GM21576 (cell line): Measurements from ENCODE around the gene FKBP5.
"Not testable (repeated sequence)": the region's sequence is repeated elsewhere in the genome, so short reads cannot be mapped to it uniquely, and the experiment has no call there.

Experiments
- ATAC-seq: cut with Tn5 transposase; IDR thresholded peaks from one replicate; pipeline ENCODE4 v1.9.1; 2021; ENCODE audit warnings: mild to moderate bottlenecking, moderate library complexity; ENCODE audit not compliant: unreplicated experiment

Gene FKBP5

DNA sequence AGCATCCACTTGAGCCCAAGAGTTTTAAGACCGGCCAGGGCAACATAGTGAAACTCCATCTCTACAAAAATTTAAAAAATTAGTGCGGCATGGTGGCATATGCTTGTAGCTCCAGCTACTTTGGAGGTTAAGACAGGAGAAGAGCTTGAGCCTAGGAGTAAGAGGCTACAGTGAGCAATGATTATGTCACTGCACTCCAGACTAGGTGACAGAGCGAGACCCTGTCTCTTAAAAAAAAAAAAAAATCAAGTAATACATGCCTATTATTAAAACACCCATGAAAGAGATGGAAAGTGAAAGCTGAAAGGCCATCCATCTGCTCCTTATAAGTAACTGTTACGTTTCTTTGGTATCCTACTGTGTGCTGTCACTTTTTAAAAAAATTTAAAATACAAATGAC, 66.4 kb downstream of the FKBP5 start:
- ATAC-seq: no peak

DNA sequence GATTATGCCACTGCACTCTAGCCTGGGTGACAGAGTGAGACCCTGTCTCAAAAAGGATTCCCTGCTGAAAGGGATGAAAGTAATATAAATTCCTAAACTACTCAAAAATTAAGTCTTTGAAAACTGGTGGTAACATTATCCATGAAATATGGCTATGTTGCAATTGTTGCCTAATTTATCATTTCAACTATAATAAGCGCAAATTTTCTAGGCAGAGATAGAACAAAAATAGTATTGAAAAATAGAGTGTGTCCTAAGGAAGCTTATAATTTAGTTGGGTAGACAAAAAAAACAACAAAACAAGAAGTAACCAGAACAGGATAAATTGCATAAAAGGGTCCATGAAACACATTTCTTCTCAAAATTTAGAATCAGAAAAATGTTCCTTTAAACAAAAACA, 68.0 kb downstream of the FKBP5 start:
- no peak for ATAC-seq

DNA sequence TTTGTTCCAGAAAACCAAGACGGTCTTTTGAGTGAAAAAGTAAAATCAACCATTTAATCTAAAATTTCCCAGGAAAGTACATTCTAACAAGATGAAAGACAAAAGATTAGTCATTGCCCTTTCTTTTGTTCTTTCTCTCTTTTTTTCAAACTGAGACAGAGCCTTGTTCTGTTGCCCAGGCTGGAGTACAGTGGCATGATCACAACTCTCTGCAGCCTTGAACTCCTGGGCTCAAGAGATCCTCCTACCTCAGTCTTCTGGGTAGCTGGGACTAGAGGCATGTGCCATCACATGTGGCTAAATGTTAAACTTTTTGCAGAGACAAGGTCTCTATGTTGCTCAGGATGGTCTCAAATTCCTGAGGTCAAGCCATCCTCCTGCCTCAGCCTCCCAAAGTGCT, 75.0 kb downstream of the FKBP5 start:
- ATAC-seq: no peak

DNA sequence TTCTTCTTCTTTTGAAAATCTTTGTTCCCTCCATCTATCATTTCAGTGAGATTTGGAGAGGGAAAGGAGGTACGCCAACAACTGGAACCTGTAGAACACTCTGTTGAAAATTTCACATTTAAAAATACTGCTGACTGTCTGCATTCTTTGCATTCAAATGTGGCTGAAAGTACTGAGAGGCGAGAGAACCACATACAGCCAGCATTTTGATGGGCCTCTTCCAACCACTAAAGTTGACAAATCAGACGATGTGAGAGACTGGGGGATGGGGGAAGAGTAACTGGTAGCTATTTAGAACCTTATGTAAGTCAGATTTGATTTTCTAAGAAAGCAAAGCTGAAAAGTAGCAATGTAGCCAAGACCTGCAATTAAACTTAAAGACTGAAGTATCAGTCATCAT, 77.5 kb downstream of the FKBP5 start:
- ATAC-seq: no peak

DNA sequence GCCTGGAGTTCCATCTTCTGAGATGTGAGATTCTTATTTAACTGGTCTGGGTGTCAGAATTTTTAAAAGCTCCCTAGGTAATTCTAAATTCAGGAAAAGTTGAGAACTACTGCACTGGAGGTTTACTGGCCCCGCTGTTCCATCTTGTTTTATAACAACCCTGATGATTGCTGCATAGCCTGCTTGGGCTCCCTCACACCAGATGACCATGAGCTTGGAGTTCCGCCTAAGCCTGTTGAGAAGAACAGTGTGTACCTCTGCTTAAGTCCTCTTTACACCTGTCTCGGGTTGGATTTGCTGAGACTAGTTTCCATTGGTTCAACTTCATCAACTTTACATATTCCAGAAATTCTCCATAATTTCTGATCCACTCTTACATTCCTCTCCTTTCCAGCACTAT, 77.9 kb downstream of the FKBP5 start:
- ATAC-seq: no peak

DNA sequence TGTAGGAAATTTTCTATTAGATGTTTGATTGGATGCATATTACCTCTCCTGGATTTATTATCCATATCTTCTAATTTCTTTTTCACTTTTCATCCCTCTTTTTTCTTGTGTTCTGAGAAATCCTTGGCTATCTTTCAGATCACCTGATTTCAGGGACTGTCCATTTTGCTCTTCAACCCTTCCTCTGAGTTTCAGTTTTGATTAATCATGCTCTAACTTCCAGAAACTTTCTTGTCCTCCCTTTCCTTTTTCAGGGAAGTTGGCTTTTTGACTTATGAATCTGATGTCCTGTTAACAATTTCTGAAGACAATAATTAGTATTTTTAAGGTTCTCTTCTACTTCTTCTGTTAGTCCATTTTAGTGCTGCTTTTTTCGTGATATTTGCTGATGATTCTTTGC, 79.1 kb downstream of the FKBP5 start:
- no peak for ATAC-seq

DNA sequence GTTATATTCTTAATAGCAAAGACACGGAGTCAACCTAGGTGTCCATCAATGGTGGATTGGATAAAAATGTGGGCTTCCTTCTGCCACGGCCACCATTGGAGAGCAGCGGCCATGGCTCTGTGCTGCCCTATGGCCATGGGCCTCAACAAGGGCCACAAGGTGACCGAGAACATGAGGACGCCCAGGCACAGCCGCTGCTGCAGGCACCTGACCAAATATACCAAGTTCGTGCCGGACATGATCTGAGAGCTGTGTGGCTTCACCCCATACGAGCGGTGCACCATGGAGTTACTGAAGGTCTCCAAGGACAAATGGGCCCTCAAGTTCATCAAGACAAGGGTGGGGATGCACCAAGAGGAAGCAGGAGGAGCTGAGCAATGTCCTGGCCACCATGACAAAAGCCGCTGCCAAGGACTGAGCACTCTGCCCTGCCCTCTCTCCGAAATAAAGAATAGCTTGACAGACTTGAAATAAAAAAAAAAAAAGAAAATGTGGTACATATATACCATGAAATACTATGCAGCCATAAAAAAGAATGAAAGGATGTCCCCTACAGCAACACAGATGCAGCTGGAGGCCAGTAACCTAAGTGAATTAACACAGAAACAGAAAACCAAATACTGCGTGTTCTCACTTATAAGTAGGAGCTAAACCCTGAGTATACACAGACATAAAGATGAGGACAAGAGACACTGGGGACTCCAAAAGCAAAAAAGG, 81.0 kb downstream of the FKBP5 start:
- no peak for ATAC-seq

DNA sequence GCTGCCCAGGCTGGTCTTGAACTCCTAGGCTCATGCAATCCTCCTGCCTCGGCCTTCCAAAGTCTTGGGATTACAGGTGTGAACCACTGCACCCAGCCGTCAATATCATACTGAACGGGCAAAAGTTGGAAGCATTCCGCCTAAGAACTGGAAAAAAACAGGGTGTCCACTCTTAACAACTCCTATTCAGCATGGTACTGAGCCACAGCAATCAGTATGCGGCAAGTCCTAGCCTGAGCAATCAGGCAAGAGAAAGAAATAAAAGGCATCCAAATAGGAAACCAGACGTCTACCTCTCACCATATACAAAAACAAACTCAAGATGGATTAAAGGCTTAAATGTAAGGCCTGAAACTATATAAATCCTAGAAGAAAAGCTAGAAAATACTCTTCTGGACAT, 83.1 kb downstream of the FKBP5 start:
- no peak for ATAC-seq

DNA sequence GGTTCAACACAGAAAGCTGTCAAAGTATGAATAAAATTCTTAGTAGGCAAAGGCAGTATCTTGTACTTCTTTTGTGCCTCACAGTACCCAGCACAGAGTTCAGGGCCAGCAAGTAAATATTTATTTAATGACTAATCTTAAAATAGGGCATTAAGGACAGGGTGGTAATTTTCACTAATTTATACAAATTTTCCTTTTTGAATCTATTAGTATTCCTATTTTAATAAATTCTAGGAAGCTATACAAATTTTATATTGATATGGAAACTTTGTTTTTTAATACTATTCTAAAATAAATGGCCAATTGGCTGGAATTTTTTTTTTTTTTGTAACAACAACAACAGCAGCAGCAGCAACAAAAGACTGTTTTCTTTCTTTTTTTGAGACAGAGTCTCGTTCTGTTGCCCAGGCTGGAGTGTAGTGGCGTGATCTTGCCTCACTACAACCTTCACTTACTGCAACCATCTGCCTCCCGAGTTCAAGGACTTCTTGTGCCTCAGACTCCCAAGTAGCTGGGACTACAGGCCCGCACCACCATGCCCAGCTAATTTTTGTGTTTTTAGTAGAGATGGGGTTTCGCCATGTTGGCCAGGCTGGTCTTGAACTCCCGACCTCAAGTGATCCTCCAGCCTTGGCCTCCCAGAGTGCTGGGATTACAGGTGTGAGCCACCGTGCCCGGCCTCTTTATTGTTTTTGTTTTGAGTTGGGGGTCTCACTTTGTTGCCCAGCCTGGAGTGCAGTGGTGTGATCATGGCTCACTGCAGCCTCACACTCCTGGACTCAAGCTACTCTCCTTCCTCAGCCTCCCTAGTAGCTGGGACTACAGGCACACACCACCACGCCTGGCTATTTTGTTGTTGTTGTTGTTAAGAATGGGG, 85.2 kb downstream of the FKBP5 start:
- no peak for ATAC-seq

DNA sequence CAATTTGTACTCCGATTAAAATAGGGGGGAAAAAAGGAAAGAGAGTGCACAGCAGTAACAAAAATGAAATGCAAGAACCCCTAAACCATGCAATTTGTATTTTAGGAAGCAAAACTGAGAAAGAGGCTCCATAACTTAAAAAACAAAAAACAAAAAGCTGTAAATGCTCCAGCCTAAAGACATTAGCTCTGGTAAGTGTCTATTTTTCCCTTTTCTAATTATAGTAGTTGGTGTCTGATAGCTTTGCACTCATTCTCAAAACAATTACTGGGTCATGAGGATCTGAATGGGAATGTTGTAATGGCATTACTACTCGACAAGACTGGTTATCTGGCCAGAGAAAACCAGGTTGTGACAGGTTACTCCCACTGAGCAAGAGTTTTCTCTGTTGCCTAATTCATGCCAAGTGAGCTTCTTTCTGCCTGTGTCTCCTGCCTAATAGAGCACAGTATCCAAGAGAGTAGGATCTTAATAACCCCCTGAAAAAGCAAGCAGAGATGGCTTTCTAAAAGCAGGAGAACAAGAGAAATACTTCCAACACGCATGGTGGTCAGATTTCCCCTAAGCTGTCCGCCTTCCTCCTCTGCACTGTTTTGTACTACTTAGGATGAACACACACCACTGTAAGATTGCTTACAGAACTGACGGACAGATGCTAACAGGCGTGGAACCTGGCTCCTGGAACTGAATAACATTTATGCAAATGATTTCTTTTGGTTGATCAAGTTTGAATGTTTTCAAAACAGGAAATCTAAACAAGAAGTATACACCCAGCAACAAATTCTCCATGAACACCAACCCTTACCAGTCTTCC, 86.4 kb downstream of the FKBP5 start:
- no peak for ATAC-seq

DNA sequence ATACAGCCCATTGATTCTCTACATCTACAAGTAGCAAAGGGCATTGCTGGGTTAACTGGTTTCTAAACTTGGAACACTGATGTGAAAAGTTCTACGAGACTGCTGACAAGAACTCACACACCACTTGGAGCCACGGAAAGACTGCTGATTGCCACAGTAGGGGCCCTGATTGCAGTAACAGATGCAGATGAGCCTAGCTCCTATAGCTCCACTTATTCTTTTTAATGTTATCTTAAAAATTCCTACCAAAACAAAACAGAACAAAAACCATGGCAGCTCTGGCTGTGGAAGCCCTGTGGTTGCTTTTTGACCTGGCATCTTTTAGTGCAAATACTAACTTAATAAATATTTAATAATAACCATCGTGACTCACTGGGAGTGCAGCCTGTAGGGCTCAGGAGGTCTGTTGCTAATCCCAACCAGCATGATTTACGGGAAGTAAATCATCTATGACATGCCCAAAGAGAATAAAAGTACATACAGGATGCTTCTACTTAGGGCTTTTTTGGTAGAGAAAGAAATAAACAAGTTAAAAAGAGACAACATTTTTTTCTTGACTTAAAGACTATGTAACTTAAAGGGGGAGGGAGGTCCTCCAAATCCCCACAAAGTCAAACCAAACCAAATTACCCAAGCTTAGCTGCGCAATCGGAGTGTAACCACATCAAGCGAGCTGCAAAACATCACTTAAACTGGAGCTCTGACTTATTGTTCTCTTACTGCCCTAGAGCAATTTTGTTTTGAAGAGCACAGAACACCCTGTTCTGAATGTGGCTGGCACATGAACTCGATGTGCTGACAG, 87.2 kb downstream of the FKBP5 start:
- no peak for ATAC-seq

DNA sequence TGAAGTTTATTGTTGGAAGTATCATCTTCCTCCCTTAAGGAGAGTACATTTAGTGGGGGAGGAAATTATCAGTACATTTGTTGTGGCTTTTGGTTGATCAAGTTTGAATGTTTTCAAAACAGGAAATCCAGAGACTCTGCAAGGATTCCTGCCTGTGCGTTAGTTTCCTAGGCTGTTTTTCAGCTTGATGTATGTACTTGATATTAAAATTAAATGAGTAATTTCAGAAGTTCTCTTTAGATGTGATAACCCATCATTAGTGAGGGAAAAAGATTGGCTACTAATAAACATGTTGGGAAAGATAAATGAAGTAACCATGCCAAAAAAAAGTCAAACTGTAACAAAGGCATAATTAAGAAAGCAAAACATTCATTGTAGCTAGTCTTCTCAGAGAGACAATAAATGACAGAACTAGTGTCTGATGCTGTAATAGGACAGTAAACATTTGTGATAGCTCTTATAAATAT, 88.0 kb downstream of the FKBP5 start:
- ATAC-seq: no peak

DNA sequence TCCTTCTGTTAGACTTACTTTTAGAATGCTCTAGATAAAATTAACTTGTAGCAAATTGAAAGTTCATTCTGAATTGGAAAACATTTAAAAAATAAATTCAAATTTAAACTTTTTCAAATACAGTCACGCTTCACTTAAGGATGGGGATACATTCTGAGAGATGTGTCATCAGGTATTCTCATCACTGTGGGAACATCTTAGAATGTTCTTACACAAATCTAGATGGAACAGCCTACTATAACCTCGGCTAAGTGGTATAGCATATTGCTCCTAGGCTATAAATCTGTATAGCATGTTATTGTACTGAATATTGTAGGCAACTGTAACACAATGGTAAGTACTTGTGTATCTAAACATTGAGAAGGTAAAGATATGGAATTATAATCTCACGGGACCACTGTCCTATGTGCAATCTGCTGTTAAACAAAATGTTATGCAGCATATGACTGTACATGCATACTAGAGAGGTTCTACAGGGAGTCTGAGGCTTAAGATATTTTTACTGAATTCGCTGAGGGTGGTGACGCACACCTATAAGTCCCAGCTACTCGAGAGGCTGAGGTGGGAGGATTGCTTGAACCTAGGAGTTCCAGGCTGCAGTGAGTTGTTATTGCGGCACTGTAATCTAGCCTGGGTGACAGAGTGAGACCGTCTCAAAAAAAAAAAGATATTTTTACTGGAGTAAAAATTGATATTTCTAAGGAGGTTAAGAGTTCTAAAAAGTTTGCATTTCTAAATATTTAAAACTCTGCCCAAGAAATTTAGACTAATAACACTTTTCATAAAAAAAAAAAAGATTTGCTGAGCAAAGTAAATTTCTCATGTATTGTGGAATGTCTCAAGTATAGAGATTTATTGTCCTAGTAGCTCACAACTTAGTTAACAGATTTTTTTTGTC, 88.7 kb downstream of the FKBP5 start:
- no peak for ATAC-seq

DNA sequence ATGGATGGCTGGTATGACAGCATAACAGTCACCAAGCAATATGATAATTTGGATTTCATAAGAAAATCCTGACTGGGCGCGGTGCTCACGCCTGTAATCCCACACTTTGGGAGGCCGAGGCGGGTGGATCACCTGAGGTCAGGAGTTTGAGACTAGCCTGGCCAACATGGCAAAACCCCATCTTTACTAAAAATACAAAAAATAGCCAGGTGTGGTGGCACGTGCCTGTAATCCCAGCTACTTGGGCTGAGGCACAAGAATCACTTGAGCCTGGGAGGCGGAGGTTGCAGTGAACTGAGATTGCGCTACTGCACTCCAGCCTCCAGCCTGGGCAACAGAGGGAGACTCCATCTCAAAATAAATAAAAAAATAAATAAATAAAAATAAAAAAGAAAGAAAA, 90.1 kb downstream of the FKBP5 start:
- ATAC-seq: not testable (repeated sequence)

DNA sequence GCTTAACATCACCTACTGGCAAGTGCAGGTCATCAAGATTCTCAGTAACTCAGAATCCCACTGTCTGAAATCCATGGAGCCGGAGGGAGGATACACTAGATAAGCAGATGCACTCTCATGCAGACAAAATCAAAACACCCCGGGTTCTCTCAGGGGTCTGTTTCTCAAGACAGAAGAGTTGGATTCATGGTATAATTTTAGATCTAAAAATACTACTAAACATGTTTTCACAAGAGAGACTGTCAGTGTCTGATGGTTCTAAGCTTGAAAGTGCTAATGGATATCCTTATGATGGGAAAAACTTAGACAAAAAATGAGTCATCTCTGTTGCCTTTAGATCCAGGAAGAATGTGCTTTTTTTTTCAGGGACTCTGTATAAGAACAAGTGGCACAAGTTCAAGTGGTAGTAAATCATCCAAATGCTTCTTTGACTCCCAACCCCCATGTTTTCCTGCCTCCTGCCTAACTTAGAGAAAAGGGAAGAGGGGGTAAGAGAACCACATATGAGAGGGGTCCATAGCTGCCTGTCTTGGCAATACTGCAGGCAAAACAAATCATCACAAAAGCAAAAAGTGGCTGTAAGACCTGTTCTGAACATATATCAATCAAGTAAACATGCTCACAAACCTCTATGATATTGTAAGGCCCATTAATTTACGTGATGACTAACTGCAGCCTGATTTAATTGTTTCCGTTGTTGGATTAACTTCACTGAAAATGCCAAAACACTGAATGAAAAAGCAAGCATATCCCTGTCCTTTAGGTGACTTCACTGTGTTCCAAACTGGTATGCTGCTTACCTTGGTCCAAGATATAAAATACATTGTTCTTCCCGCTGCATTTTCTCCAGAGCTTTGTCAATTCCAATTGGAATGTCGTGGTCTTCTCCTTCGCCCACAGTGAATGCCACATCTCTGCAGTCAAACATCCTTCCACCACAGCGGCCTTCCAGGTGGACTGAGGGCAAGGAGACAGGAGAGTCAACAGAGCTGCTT, 92.0 kb downstream of the FKBP5 start:
- ATAC-seq: no peak

DNA sequence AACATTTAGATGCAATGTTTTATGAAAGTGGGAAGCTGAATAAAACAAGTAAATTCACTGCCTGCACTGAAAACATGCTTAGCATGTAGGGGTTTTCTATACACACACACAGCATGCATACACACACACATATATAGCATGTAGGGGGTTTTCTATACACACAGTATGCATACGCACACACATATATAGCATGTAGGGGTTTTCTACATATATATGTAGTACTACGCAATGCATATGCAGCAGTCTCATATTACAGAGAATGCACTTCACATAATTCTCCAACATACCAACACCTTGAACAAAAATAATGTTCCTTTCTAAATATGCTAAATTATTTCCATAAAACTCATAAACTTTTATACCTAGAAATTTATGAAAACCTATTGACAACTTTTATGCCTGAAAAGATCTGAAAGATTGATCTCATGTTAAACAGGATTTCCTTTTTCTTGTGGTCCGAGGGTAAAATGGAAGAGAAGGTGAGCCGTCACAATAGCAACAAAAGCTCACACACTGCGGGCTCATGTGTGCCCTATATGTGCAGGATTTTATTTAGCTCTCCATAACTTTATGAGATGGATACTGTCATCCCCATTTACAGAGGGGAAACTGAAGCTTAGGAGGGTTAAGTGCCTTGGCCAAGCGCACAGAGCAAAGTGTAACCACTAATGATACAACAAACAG, 94.1 kb downstream of the FKBP5 start:
- ATAC-seq: no peak

DNA sequence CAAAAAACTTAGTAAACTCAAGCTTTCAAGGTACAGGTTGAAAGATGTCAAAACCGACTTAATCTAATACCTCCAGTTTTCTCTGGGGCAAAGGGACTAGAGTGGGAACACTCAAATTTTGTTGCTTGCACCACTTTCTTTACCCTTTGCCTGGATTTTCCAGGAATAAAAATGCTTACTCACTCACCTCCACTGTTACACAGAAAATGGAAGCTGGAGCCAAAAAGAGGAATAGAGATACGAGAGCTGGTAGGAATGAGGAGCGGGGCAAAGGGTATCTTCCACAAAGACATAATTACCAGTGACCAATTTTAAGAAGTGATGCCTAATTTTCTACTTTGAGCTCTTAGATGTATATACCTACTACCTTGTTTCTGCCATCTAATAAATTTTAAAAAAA, 96.5 kb downstream of the FKBP5 start:
- ATAC-seq: no peak

DNA sequence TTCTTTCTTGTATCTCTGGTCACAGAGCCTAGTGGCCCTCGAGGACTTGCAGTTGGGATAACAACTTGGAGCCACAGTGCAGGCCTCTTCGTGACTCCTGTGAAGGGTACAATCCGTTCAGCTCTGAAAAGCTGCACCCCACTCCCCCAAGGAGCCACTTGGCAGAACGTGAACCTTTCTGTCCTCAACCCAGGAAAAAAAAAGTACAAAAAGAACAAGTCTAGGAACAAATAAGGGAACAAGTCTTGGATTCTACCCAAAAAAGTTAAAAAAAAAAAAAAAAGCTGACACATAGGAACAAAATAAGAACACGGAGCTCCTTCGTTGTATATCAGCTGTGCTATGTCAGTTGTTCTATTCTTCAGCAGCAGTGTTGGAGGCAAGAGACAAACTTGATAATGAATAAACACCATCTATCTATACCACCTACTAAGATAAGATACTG, 98.1 kb downstream of the FKBP5 start:
- no peak for ATAC-seq
